ENCODE data around the gene FAM217B. TPM values are rescaled to one million over a fixed set of nuclear protein-coding genes. Genes with fewer than 3 reads are reported as not detected.
"Not testable (repeated sequence)": the region's sequence is repeated elsewhere in the genome, so short reads cannot be mapped to it uniquely, and the experiment has no call there.

Gene FAM217B
- polyA plus RNA-seq, 1 of the 3 experiments (the other 2 are of a cell fraction) = 3.0 TPM

DNA sequence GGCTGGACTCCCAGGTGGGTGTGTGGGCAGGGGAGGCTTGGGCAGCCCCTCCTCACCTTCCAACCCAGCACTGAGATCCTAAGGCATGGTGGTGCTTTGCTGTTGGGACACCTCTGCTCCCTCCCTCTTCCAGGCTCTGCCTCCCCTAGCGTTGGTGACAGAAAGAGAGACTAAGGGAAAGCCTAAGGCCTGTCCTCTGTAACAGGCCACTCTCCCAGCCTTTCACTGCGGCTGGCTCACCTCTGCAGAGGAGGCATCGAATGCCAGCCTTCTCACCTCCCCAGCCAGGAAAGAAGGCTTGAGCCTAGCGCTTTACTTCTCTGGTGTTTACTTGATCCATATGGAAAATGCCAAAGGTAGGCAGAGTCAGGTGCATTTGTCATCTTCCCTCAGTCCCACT is 14.5 kb downstream of the FAM217B start (continued):
- no peak for TF ChIP-seq FOXM1 (IDR thresholded peaks at IDR 0.05; ENCODE audit: low read depth)

DNA sequence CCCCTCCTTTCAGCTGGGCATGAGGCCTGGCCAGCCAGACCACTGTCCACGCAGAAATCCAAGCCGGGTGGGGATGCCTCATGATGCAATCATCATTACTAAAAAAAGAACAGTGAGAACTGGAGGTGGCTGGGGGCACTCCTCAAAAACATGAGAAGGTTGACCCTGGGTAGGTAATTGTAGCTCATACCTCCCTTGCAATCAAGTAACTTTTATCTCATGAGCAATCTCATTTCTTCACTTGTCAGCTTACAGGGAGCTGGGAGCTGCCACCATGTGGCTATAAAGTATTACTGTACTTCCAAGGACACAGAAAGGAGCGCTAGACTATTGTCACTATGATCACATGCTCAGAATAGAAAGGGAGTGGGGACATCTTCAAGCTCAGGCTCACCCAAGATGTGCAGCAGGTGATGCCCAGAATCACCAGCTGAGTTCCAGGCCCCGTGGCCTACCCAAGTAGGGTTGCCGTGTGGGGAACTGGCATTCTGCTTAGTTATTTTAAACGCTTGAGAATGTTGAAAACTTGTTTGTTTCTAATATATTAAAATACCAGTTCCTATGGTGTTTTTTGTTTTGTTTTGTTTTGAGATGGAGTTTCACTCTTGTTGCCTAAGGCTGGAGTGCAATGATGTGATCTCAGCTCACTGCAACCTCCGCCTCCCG is 15.1 kb downstream of the FAM217B start:
- POLR2A ChIA-PET = no interaction called here
- peak; percentile 52 for TF ChIP-seq GATA2 (CRISPR knock-in tag; IDR thresholded peaks at IDR 0.05)
- no peak for TF ChIP-seq EZH2phosphoT487 (IDR thresholded peaks at IDR 0.05; ENCODE audit: borderline replicate concordance, low read depth)
- TF ChIP-seq RAD21 (IDR thresholded peaks at IDR 0.05; ENCODE audit: low read length) = peak; percentile 39
- no peak for TF ChIP-seq GABPA (IDR thresholded peaks at IDR 0.05; ENCODE audit: low read depth)
- TF ChIP-seq, protein P1, sequence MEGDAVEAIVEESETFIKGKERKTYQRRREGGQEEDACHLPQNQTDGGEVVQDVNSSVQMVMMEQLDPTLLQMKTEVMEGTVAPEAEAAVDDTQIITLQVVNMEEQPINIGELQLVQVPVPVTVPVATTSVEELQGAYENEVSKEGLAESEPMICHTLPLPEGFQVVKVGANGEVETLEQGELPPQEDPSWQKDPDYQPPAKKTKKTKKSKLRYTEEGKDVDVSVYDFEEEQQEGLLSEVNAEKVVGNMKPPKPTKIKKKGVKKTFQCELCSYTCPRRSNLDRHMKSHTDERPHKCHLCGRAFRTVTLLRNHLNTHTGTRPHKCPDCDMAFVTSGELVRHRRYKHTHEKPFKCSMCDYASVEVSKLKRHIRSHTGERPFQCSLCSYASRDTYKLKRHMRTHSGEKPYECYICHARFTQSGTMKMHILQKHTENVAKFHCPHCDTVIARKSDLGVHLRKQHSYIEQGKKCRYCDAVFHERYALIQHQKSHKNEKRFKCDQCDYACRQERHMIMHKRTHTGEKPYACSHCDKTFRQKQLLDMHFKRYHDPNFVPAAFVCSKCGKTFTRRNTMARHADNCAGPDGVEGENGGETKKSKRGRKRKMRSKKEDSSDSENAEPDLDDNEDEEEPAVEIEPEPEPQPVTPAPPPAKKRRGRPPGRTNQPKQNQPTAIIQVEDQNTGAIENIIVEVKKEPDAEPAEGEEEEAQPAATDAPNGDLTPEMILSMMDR (IDR thresholded peaks at IDR 0.05) = peak; percentile 26; the same call in 1 of the 2 replicates
- Histone ChIP-seq H4K20me1 (ENCODE audit: insufficient read depth) (no peaks in the 10 kb centered on the region), H2AFZ (ENCODE audit: low read depth) (no peak overlapping the region), H3K4me1 (ENCODE audit: control insufficient read depth in 1 of 2, insufficient read depth in 2 of 2, low read depth in 1 of 2, low read length in 1 of 2) (no peaks in the 10 kb centered on the region), H3K79me2 (ENCODE audit: insufficient read depth) (no peaks in the 10 kb centered on the region), H3K9me3 (no peaks in the 10 kb centered on the region), H3K9ac (no peak overlapping the region), H3K4me3 (ENCODE audit: low read depth in 2 of 2, low read length in 1 of 2) (no peak overlapping the region), H3K9me2 (no peaks in the 10 kb centered on the region), H3K36me3 (replicated peaks in 1 of 2; ENCODE audit: control insufficient read depth in 1 of 2, insufficient read depth in 2 of 2, low read length in 1 of 2) (no peaks in the 10 kb centered on the region), H3K4me2 (no peak overlapping the region), H3K27me3 (ENCODE audit: insufficient read depth) (no peaks in the 10 kb centered on the region), H3F3A (replicated peaks; ENCODE audit: insufficient read depth) (no peaks in the 10 kb centered on the region), H3K27ac (ENCODE audit: low read depth in 2 of 2, low read length in 1 of 2) (no peak overlapping the region)
- no peak for DNase-seq
- 85% methylated on average over 8 of the region's 8 CpGs for WGBS (ENCODE audit: low lambda C conversion rate)
- CTCF ChIA-PET = interaction anchor here (1.0 to 10.9 kb wide), 7 partner anchors 9 to 127 kb away, joined by 3 to 95 read pairs (median 3); partner anchors contain the start of genes FAM217B, PPP1R3D and SYCP2

DNA sequence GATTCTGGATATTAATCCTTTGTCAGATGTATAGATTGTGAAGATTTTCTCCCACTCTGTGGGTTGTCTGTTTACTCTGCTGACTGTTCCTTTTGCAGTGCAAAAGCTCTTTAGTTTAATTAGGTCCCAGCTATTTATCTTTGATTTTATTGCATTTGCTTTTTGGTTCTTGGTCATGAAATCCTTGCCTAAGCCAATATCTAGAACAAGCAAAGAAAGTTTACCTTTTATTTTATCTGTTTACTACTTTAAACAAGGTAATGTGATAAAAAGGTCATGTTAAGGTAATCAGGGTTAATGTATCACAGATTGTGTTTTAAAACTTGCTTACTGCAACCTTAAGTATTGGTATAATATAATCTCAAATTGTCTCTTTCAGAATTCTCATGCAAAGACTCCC is 17.4 kb downstream of the FAM217B start:
- H3K36me3 ChIP-seq (replicated peaks in 1 of 2; ENCODE audit: control insufficient read depth in 1 of 2, insufficient read depth in 2 of 2, low read length in 1 of 2); H3K27me3 ChIP-seq (ENCODE audit: insufficient read depth); H3K27ac ChIP-seq (ENCODE audit: low read depth in 2 of 2, low read length in 1 of 2); H3K9me3 ChIP-seq; H3K9ac ChIP-seq; POLR2A ChIA-PET; H3F3A ChIP-seq (replicated peaks; ENCODE audit: insufficient read depth); H3K9me2 ChIP-seq; H3K4me1 ChIP-seq (ENCODE audit: control insufficient read depth in 1 of 2, insufficient read depth in 2 of 2, low read depth in 1 of 2, low read length in 1 of 2); H2AFZ ChIP-seq (ENCODE audit: low read depth); DNase-seq; H3K4me3 ChIP-seq (ENCODE audit: low read depth in 2 of 2, low read length in 1 of 2); H3K79me2 ChIP-seq (ENCODE audit: insufficient read depth); H4K20me1 ChIP-seq (ENCODE audit: insufficient read depth); H3K4me2 ChIP-seq: not testable (repeated sequence)
- CTCF ChIA-PET = interaction anchor here (1.5 kb wide), 1 partner anchor 8 kb away, joined by 7 read pairs; no protein-coding TSS in a partner anchor

DNA sequence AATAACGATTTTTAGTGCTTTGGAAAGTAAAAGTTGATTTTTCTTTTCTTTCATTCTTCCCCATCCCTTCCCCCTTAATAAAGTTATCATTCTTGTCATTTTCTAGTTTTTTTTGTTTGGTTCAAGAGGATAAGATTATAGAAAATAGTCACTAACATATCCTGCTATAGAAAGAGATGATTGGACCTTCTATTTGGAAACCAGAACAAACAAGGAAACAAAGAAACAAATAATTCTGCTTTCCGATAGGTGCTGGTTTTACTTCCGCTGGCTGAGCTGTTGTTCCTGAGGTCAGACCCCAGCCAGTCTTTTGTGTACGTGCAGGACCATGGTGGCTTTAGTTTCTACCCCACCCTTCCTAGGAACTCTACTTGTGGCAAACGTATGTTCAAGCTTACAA is 17.9 kb downstream of the FAM217B start, which contains the start of gene CDH26:
Gene CDH26 (plus strand): TSS at position 301 of the 400 bp plus-strand sequence. CDS start 304 bp downstream, outside the sequence.
- Histone ChIP-seq H4K20me1 (ENCODE audit: insufficient read depth) (no peaks in the 10 kb centered on the region), H3K9me3 (no peaks in the 10 kb centered on the region), H3K4me2 (no peak within 1 kb of the TSS), H3K9me2 (no peaks in the 10 kb centered on the region), H3K4me3 (ENCODE audit: low read depth in 2 of 2, low read length in 1 of 2) (no peak within 1 kb of the TSS), H3K27me3 (ENCODE audit: insufficient read depth) (no peaks in the 10 kb centered on the region), H3K36me3 (replicated peaks in 1 of 2; ENCODE audit: control insufficient read depth in 1 of 2, insufficient read depth in 2 of 2, low read length in 1 of 2) (no peaks in the 10 kb centered on the region), H3K4me1 (ENCODE audit: control insufficient read depth in 1 of 2, insufficient read depth in 2 of 2, low read depth in 1 of 2, low read length in 1 of 2) (no peaks in the 10 kb centered on the region; a peak in 1 of 4 replicates), H2AFZ (ENCODE audit: low read depth) (no peak within 1 kb of the TSS), H3K9ac (no peak within 1 kb of the TSS), H3K79me2 (ENCODE audit: insufficient read depth) (no peaks in the 10 kb centered on the region), H3K27ac (ENCODE audit: low read depth in 2 of 2, low read length in 1 of 2) (no peak within 1 kb of the TSS), H3F3A (replicated peaks; ENCODE audit: insufficient read depth) (no peaks in the 10 kb centered on the region)
- POLR2A ChIA-PET = no interaction called here
- no peak for DNase-seq
- WGBS (ENCODE audit: low lambda C conversion rate) = 47% methylated on average over 5 of the region's 5 CpGs
- CTCF ChIA-PET = interaction anchor here (1.0 to 1.5 kb wide), 3 partner anchors 8 to 14 kb away, joined by 4 to 7 read pairs (median 7); no protein-coding TSS in a partner anchor
- no peak for TF ChIP-seq GABPA (IDR thresholded peaks at IDR 0.05; ENCODE audit: low read depth)
- no peak for TF ChIP-seq TAF1 (IDR thresholded peaks at IDR 0.05; ENCODE audit: borderline replicate concordance, low read depth, low read length)
- no peak for TF ChIP-seq EZH2phosphoT487 (IDR thresholded peaks at IDR 0.05; ENCODE audit: borderline replicate concordance, low read depth)
- no peak for TF ChIP-seq FOXM1 (IDR thresholded peaks at IDR 0.05; ENCODE audit: low read depth)
- TF ChIP-seq, protein P2, sequence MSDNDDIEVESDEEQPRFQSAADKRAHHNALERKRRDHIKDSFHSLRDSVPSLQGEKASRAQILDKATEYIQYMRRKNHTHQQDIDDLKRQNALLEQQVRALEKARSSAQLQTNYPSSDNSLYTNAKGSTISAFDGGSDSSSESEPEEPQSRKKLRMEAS (IDR thresholded peaks at IDR 0.05; ENCODE audit: low read depth) = no peak
- TF ChIP-seq TCF12 (IDR thresholded peaks at IDR 0.05) = no peak
- TF ChIP-seq, protein P3, sequence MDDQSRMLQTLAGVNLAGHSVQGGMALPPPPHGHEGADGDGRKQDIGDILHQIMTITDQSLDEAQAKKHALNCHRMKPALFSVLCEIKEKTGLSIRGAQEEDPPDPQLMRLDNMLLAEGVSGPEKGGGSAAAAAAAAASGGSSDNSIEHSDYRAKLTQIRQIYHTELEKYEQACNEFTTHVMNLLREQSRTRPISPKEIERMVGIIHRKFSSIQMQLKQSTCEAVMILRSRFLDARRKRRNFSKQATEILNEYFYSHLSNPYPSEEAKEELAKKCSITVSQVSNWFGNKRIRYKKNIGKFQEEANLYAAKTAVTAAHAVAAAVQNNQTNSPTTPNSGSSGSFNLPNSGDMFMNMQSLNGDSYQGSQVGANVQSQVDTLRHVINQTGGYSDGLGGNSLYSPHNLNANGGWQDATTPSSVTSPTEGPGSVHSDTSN (IDR thresholded peaks at IDR 0.05) = no peak
- no peak for TF ChIP-seq MXI1 (IDR thresholded peaks at IDR 0.05; ENCODE audit: low read depth, low read length)
- TF ChIP-seq POLR2AphosphoS5 (IDR thresholded peaks at IDR 0.05; ENCODE audit: low read depth, low read length) = no peak
- TF ChIP-seq FOXJ3 (CRISPR knock-in tag; IDR thresholded peaks at IDR 0.05) = no peak
- no peak for TF ChIP-seq ELF1 (IDR thresholded peaks at IDR 0.05)
- TF ChIP-seq NRF1 (IDR thresholded peaks at IDR 0.05; ENCODE audit: low read depth, low read length) = no peak
- no peak for TF ChIP-seq JUND (IDR thresholded peaks at IDR 0.05)
- TF ChIP-seq, protein P4, sequence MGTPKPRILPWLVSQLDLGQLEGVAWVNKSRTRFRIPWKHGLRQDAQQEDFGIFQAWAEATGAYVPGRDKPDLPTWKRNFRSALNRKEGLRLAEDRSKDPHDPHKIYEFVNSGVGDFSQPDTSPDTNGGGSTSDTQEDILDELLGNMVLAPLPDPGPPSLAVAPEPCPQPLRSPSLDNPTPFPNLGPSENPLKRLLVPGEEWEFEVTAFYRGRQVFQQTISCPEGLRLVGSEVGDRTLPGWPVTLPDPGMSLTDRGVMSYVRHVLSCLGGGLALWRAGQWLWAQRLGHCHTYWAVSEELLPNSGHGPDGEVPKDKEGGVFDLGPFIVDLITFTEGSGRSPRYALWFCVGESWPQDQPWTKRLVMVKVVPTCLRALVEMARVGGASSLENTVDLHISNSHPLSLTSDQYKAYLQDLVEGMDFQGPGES (IDR thresholded peaks at IDR 0.05; ENCODE audit: low read depth, low read length) = no peak

Data from SK-N-SH (cell line).